Muscle layer of colon (tissue), 2 donors: Measurements from ENCODE around the gene CFAP73.
"Not testable (repeated sequence)": the region's sequence is repeated elsewhere in the genome, so short reads cannot be mapped to it uniquely, and the experiment has no call there.

Source experiments
- H3K27ac ChIP-seq: one replicate; pipeline ENCODE4 v1.7.0; 2013; ENCODE audit warnings: low read depth, mild to moderate bottlenecking, low read length, moderate library complexity
- H3K27me3 ChIP-seq, 2 donors: one replicate each; pipeline ENCODE4 v1.7.0; 2013; ENCODE audit warnings: low read length in 2 of 2, mild to moderate bottlenecking in 2 of 2; ENCODE audit not compliant: insufficient read depth in 2 of 2, control insufficient read depth in 1 of 2
- H3K36me3 ChIP-seq: one replicate; pipeline ENCODE4 v1.7.0; 2013; ENCODE audit warnings: mild to moderate bottlenecking, low read length; ENCODE audit not compliant: insufficient read depth
- H3K4me1 ChIP-seq: one replicate; pipeline ENCODE4 v1.7.0; 2013; ENCODE audit warnings: mild to moderate bottlenecking, low read length; ENCODE audit not compliant: insufficient read depth
- H3K4me3 ChIP-seq, 2 donors: one replicate each; pipeline ENCODE4 v1.7.0; 2013; ENCODE audit warnings: low read length in 2 of 2, low read depth in 1 of 2, mild to moderate bottlenecking in 1 of 2, moderate library complexity in 1 of 2
- H3K9ac ChIP-seq: one replicate; pipeline ENCODE4 v1.7.0; 2013; ENCODE audit warnings: low read length
- H3K9me3 ChIP-seq: one replicate; pipeline ENCODE4 v1.7.0; 2013; ENCODE audit warnings: mild to moderate bottlenecking, low read length
- donor health status: abdominal sarcoma.
- donor health status: Adenocarcinoma of cecum.

CFAP73 gene

GRCh38 chr12:113109872-113110599 is 39.5 kb upstream of the CFAP73 start:
- H3K27ac ChIP-seq = no peak overlapping the region
- H3K4me1 ChIP-seq = no peaks in the 10 kb centered on the region
- no peaks in the 10 kb centered on the region for H3K36me3 ChIP-seq
- H3K9me3 ChIP-seq = no peaks in the 10 kb centered on the region
- H3K9ac ChIP-seq = no peak overlapping the region
- no peak overlapping the region for H3K4me3 ChIP-seq
- peaks cover 0 to 8% of the 10 kb centered on the region in 2 donors for H3K27me3 ChIP-seq

- peaks cover 0 to 10% of the 10 kb centered on the region in 2 donors for H3K27me3 ChIP-seq
- H3K27ac ChIP-seq = no peak overlapping the region
- no peaks in the 10 kb centered on the region for H3K36me3 ChIP-seq
- H3K4me1 ChIP-seq = no peaks in the 10 kb centered on the region
- no peaks in the 10 kb centered on the region for H3K9me3 ChIP-seq
- H3K4me3 ChIP-seq = no peak overlapping the region
- no peak overlapping the region for H3K9ac ChIP-seq
These were observed 38.3 kb upstream of the CFAP73 start for GRCh38 chr12:113111247-113111646.

- no peaks in the 10 kb centered on the region for H3K4me1 ChIP-seq
- no peak overlapping the region for H3K9ac ChIP-seq
These were observed 37.3 kb upstream of the CFAP73 start for GRCh38 chr12:113112043-113112899.

GRCh38 chr12:113113397-113113796 is 36.1 kb upstream of the CFAP73 start:
- no peak overlapping the region for H3K9ac ChIP-seq
- no peaks in the 10 kb centered on the region for H3K36me3 ChIP-seq
- H3K27ac ChIP-seq = no peak overlapping the region
- no peaks in the 10 kb centered on the region for H3K4me1 ChIP-seq
- no peaks in the 10 kb centered on the region for H3K9me3 ChIP-seq
- H3K27me3 ChIP-seq = peaks cover 0 to 10% of the 10 kb centered on the region in 2 donors
- no peak overlapping the region for H3K4me3 ChIP-seq

More at GRCh38 chr12:113112043-113112899, 37.3 kb upstream of the CFAP73 start:
- H3K36me3 ChIP-seq = no peaks in the 10 kb centered on the region
- H3K9me3 ChIP-seq = no peaks in the 10 kb centered on the region
- H3K27ac ChIP-seq = no peak overlapping the region
- H3K27me3 ChIP-seq = peaks cover 0 to 10% of the 10 kb centered on the region in 2 donors
- H3K4me3 ChIP-seq = no peak overlapping the region

GRCh38 chr12:113114447-113115178 is 34.9 kb upstream of the CFAP73 start:
- no peaks in the 10 kb centered on the region for H3K36me3 ChIP-seq
- no peak overlapping the region for H3K27ac ChIP-seq
- H3K4me1 ChIP-seq = no peaks in the 10 kb centered on the region
- H3K27me3 ChIP-seq = peaks cover 0 to 10% of the 10 kb centered on the region in 2 donors
- H3K9ac ChIP-seq = no peak overlapping the region
- no peak overlapping the region for H3K4me3 ChIP-seq
- H3K9me3 ChIP-seq = no peaks in the 10 kb centered on the region

GRCh38 chr12:113115455-113116126 is 33.9 kb upstream of the CFAP73 start:
- no peak overlapping the region for H3K9ac ChIP-seq
- no peak overlapping the region for H3K27ac ChIP-seq
- H3K36me3 ChIP-seq = no peaks in the 10 kb centered on the region
- H3K4me1 ChIP-seq = no peaks in the 10 kb centered on the region
- H3K9me3 ChIP-seq = no peaks in the 10 kb centered on the region
- H3K27me3 ChIP-seq = peaks cover 0 to 10% of the 10 kb centered on the region in 2 donors
- H3K4me3 ChIP-seq = no peak overlapping the region

GRCh38 chr12:113116875-113117274 is 32.6 kb upstream of the CFAP73 start:
- Histone ChIP-seq H3K27me3 (peaks cover 0 to 10% of the 10 kb centered on the region in 2 donors), H3K4me3 (no peak overlapping the region), H3K4me1 (no peaks in the 10 kb centered on the region), H3K36me3 (no peaks in the 10 kb centered on the region), H3K27ac (no peak overlapping the region), H3K9me3 (no peaks in the 10 kb centered on the region), H3K9ac (no peak overlapping the region)

- not testable (repeated sequence) for H3K9ac ChIP-seq, H3K36me3 ChIP-seq, H3K27me3 ChIP-seq, H3K4me1 ChIP-seq, H3K27ac ChIP-seq, H3K4me3 ChIP-seq, H3K9me3 ChIP-seq
These were observed 31.8 kb upstream of the CFAP73 start for GRCh38 chr12:113117684-113118083.

- Histone ChIP-seq H3K4me1 (no peaks in the 10 kb centered on the region), H3K27me3 (peaks cover 0 to 6% of the 10 kb centered on the region in 2 donors), H3K27ac (no peak overlapping the region), H3K9ac (no peak overlapping the region), H3K36me3 (no peaks in the 10 kb centered on the region), H3K4me3 (no peak overlapping the region), H3K9me3 (no peaks in the 10 kb centered on the region)
These were observed 31.4 kb upstream of the CFAP73 start for GRCh38 chr12:113118142-113118541.

GRCh38 chr12:113119980-113120669 is 29.4 kb upstream of the CFAP73 start:
- Histone ChIP-seq H3K36me3 (no peaks in the 10 kb centered on the region), H3K27ac (no peak overlapping the region), H3K4me1 (no peaks in the 10 kb centered on the region), H3K4me3 (no peak overlapping the region), H3K9me3 (no peaks in the 10 kb centered on the region), H3K27me3 (peaks cover 0 to 1% of the 10 kb centered on the region in 2 donors), H3K9ac (no peak overlapping the region)
